CD4-positive, alpha-beta memory T cell (primary cell): ENCODE measurements around the gene NOMO2. TPM values are rescaled to one million over a fixed set of nuclear protein-coding genes. Genes with fewer than 3 reads are reported as not detected.
"Not testable (repeated sequence)": the region's sequence is repeated elsewhere in the genome, so short reads cannot be mapped to it uniquely, and the experiment has no call there.

Experiments
- CTCF ChIA-PET: fragments of 350-600 bp; sonication (Branson Sonifier 250); formaldehyde crosslinking; loops from one replicate; lab custom pipeline; 2021; ENCODE audit warnings: inconsistent platforms; ENCODE audit not compliant: partially characterized antibody; lab: Charles Lee
- POLR2A ChIA-PET: fragments of 350-600 bp; sonication (Branson Sonifier 250); formaldehyde crosslinking; loops from one replicate; lab custom pipeline; 2021; ENCODE audit not compliant: partially characterized antibody; lab: Charles Lee
- DNase-seq, 5 donors: peaks; one replicate each; pipeline versions ENCODE4 v3.0.0 to v3.0.0-alpha.2; 2020 to 2022; ENCODE audit warnings: mixed read lengths in 1 of 5
- H3K27ac ChIP-seq: one replicate; pipeline ENCODE4 v1.7.0; 2013; ENCODE audit warnings: low read depth, low read length
- H3K27me3 ChIP-seq: 2 replicates; pipeline ENCODE4 v1.7.0; 2013; ENCODE audit warnings: mild to moderate bottlenecking, low read length, moderate library complexity; ENCODE audit not compliant: insufficient read depth
- H3K36me3 ChIP-seq: 2 replicates; pipeline ENCODE4 v1.7.0; 2013; ENCODE audit warnings: mild to moderate bottlenecking, low read length, moderate library complexity; ENCODE audit not compliant: insufficient read depth
- H3K4me1 ChIP-seq: 2 replicates; pipeline ENCODE4 v1.7.0; 2013; ENCODE audit warnings: mild to moderate bottlenecking, low read length, moderate library complexity; ENCODE audit not compliant: insufficient read depth
- H3K4me3 ChIP-seq, 2 donors: one replicate each; pipeline ENCODE4 v1.7.0; 2013; ENCODE audit warnings: low read length in 2 of 2, mild to moderate bottlenecking in 1 of 2
- H3K9me3 ChIP-seq, 2 donors: one replicate each; pipeline ENCODE4 v1.7.0; 2013; ENCODE audit warnings: low read length in 2 of 2, control low read depth in 1 of 2; ENCODE audit not compliant: control insufficient read depth in 1 of 2
- H3K27ac Mint-ChIP-seq, 7 donors: one replicate each; pipeline ENCODE4 v1.8.0; 2020 to 2021; ENCODE audit warnings: mixed read lengths in 7 of 7, mild to moderate bottlenecking in 6 of 7, inconsistent platforms in 3 of 7, moderate library complexity in 3 of 7
- H3K27me3 Mint-ChIP-seq, 2 donors: one replicate each; pipeline ENCODE4 v1.8.0; 2020 to 2021; ENCODE audit warnings: mixed read lengths in 2 of 2
- H3K36me3 Mint-ChIP-seq, 2 donors: one replicate each; pipeline ENCODE4 v1.8.0; 2020 to 2021; ENCODE audit warnings: mixed read lengths in 2 of 2, inconsistent platforms in 1 of 2, mild to moderate bottlenecking in 1 of 2
- H3K4me1 Mint-ChIP-seq, 4 donors: one replicate each; pipeline ENCODE4 v1.8.0; 2020 to 2021; ENCODE audit warnings: mixed read lengths in 4 of 4, mild to moderate bottlenecking in 1 of 4
- H3K4me3 Mint-ChIP-seq, 8 donors: one replicate each; pipeline ENCODE4 v1.8.0; 2020 to 2021; ENCODE audit warnings: mixed read lengths in 8 of 8, mild to moderate bottlenecking in 7 of 8, moderate library complexity in 6 of 8, inconsistent platforms in 3 of 8
- H3K9me3 Mint-ChIP-seq, 8 donors: one replicate each; pipeline ENCODE4 v1.8.0; 2020 to 2021; ENCODE audit warnings: mixed read lengths in 8 of 8, mild to moderate bottlenecking in 5 of 8, inconsistent platforms in 3 of 8, moderate library complexity in 1 of 8
- intact Hi-C: fragments of 100-400 bp; cut with micrococcal nuclease; formaldehyde crosslinking; loops from one replicate; pipeline ENCODE4 v1.15.1; 2023
- polyA plus RNA-seq, 2 donors: library from polyadenylated mRNA; unstranded; fragments of 300-500 nt; fragmentation: Illumina TruSeq; gene quantifications; one replicate each; pipeline ENCODE4 v1.2.3, GENCODE V29; 2021
- total RNA-seq, 2 experiments: library from RNA; stranded (reverse); gene quantifications; one replicate each; pipeline ENCODE4 v1.2.3, GENCODE V29; 2021

The NOMO2 gene
- total and polyA plus RNA-seq, 4 experiments from 2014 or later, result 77.9 to 115 (median 92.9) TPM

DNA sequence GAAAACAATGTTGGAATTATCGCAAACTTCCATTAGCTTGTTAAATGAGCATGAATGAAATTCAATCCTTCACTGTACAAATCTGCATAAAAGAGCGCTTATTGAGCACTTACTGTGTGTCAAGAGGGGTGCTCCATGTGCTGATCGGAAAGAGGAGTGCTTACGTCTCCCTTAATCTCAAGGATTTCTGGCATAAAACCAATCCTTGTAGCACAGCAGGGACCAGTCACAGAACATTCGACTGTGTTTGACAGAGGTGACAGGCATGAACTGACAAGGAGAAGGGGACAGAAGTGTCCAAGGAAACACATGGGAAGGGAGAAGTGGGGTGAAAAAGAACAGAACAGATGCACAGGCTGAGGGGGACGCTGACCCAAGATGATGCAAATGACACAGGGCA, 14.5 kb downstream of the NOMO2 start:
- intact Hi-C loops, CTCF ChIA-PET, H3K4me3 ChIP-seq, H3K27ac ChIP-seq, H3K4me3 Mint-ChIP-seq, H3K27ac Mint-ChIP-seq, H3K9me3 ChIP-seq, H3K9me3 Mint-ChIP-seq, H3K4me1 ChIP-seq, H3K4me1 Mint-ChIP-seq, H3K36me3 Mint-ChIP-seq, H3K27me3 Mint-ChIP-seq, DNase-seq, H3K36me3 ChIP-seq, POLR2A ChIA-PET, H3K27me3 ChIP-seq: not testable (repeated sequence)

DNA sequence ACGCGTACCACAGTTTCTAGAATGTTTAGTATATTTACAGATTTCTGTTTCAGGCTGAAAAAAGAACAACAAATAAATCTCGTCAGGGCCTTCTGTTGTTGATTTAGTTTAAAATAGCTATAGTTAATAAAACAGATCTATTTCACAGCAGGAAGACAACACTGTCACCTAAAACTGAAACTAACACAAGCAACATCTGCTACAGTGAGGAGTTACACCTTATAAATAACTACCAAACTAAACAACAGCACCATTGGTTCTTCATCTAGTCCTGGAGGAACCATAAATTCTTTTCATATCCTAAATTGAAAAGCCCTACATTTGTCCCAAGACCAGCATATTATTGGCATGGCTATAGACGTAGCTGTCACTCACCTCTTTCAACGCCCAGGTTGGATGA, 15.0 kb downstream of the NOMO2 start:
- H3K4me3 ChIP-seq, H3K27ac Mint-ChIP-seq, intact Hi-C loops, H3K9me3 Mint-ChIP-seq, H3K4me3 Mint-ChIP-seq, H3K27me3 ChIP-seq, H3K27ac ChIP-seq, CTCF ChIA-PET, H3K4me1 ChIP-seq, H3K9me3 ChIP-seq, H3K4me1 Mint-ChIP-seq, H3K27me3 Mint-ChIP-seq, H3K36me3 ChIP-seq, DNase-seq, H3K36me3 Mint-ChIP-seq, POLR2A ChIA-PET: not testable (repeated sequence)

- H3K4me1 Mint-ChIP-seq, H3K9me3 Mint-ChIP-seq, H3K4me3 Mint-ChIP-seq, CTCF ChIA-PET, H3K36me3 ChIP-seq, H3K27ac ChIP-seq, H3K27ac Mint-ChIP-seq, POLR2A ChIA-PET, H3K9me3 ChIP-seq, H3K4me1 ChIP-seq, H3K4me3 ChIP-seq, intact Hi-C loops, H3K27me3 ChIP-seq, H3K36me3 Mint-ChIP-seq, H3K27me3 Mint-ChIP-seq, DNase-seq: not testable (repeated sequence)
Measured at GRCh38 chr16:18544232-18545081, 17.4 kb downstream of the NOMO2 start.

DNA sequence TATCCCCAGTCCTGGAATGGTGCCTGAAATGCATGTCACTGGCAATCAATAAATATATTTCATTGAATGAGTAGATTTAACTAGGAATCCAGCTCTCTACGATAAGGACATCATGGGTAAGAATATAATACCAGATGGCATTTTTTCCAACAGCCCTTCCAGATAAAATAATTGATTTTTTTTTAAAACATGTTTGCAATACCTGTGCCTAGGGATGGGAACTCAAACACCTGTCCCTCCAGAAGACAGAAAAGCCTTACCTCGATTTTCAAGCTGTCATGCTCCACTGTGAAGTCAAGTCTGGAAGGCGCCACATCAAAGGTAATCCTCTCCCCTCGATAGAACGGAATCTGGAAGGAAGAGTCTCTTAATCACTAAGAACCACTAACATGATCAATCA, 20.0 kb downstream of the NOMO2 start:
- POLR2A ChIA-PET, result not testable (repeated sequence)

DNA sequence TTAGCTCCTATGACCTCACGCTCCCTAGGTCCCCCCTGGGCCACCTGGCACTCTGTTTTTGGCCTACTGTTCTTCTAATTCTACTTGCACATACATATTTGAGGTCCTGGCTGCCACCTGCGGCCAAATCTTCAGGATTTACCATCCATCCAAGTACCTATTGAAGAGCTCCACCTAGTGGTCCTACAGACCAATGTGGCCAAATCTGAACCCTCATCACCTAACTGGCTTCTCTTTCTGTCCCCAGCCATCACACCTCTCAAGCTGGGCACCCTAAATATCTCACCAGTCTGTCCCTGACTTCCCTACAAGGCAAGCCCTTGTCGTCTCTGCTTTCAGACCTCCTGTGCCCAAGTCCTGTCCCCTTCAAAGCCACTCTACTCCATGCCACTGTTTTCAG, 24.9 kb downstream of the NOMO2 start:
- H3K27ac ChIP-seq, H3K4me3 ChIP-seq, CTCF ChIA-PET, H3K4me1 Mint-ChIP-seq, H3K27me3 ChIP-seq, intact Hi-C loops, POLR2A ChIA-PET, H3K4me1 ChIP-seq, H3K27me3 Mint-ChIP-seq, H3K36me3 ChIP-seq, H3K9me3 ChIP-seq, DNase-seq, H3K9me3 Mint-ChIP-seq, H3K4me3 Mint-ChIP-seq: not testable (repeated sequence)
- peaks cover 8 to 16% of the 10 kb centered on the region in 2 donors for H3K36me3 Mint-ChIP-seq
- peak overlapping the region in 1 of 7 donors; percentile 93 for H3K27ac Mint-ChIP-seq

More for the DNA sequence above, 20.0 kb downstream of the NOMO2 start:
- H3K4me1 Mint-ChIP-seq, H3K27me3 Mint-ChIP-seq, DNase-seq, H3K27ac ChIP-seq, H3K9me3 Mint-ChIP-seq, H3K4me1 ChIP-seq, intact Hi-C loops, H3K36me3 ChIP-seq, H3K27me3 ChIP-seq, H3K4me3 Mint-ChIP-seq, CTCF ChIA-PET, H3K36me3 Mint-ChIP-seq, H3K4me3 ChIP-seq, H3K27ac Mint-ChIP-seq, H3K9me3 ChIP-seq: not testable (repeated sequence)

- intact Hi-C loops, H3K4me3 Mint-ChIP-seq, H3K9me3 Mint-ChIP-seq, H3K27ac ChIP-seq, H3K36me3 ChIP-seq, H3K27me3 ChIP-seq, POLR2A ChIA-PET, H3K27ac Mint-ChIP-seq, H3K9me3 ChIP-seq, H3K4me1 ChIP-seq, DNase-seq, H3K27me3 Mint-ChIP-seq, H3K4me1 Mint-ChIP-seq, H3K4me3 ChIP-seq: not testable (repeated sequence)
- peaks cover 8 to 16% of the 10 kb centered on the region in 2 donors for H3K36me3 Mint-ChIP-seq
- CTCF ChIA-PET, result interaction anchor here (0.6 kb wide), 1 partner anchor 583 kb away, joined by 7 read pairs; no protein-coding TSS in a partner anchor
Measured at GRCh38 chr16:18535519-18536168, 26.3 kb downstream of the NOMO2 start.

DNA sequence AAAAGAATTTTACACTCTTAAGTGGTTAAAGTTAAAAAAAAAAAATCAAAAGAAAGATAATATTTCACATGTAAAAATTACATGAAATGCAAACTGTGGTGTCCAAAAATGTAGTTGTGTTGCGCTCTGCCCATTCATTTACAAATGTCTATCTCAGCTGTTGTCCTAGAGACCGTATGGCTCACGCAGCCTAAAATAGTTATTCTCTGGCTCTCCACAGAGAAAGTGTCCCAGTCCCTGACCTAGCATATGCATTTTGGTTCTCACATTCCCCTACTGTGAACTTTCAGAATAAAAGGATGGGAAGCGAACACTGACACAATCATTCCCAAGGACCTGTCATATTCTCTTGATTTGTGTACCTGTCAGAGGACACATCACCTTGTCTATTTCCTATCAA, 27.6 kb downstream of the NOMO2 start:
- CTCF ChIA-PET, H3K27me3 ChIP-seq, intact Hi-C loops, DNase-seq, H3K4me3 ChIP-seq, H3K9me3 ChIP-seq, H3K4me1 Mint-ChIP-seq, H3K27me3 Mint-ChIP-seq, H3K4me3 Mint-ChIP-seq, H3K27ac Mint-ChIP-seq, H3K4me1 ChIP-seq, H3K36me3 ChIP-seq, H3K27ac ChIP-seq, POLR2A ChIA-PET, H3K9me3 Mint-ChIP-seq: not testable (repeated sequence)
- H3K36me3 Mint-ChIP-seq, result peaks cover 5 to 14% of the 10 kb centered on the region in 2 donors
